Measurements from ENCODE around the gene MAP3K1.

DNA sequence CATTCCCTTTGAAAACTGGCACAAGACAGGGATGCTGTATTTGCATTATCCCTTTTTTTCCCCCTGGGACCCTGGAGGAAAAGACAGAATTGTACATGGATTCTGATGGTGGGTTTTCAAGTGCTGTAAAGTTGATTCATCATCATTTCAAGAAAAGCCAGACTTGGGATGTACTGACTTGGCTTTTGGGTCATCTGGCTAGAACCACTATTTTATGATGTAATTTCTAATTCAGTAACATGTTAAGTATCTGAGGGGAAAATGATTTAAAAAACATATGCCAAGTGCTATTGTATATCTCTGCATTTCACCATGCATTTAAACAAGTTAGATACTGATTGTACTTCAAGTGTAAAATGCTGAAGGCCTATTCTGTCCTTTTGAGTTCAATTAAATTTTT, 15.2 kb upstream of the MAP3K1 start:
- TF ChIP-seq GATA2 (IDR thresholded peaks at IDR 0.05; ENCODE audit: low read depth, low read length) = no peak
- TF ChIP-seq GATA3 (IDR thresholded peaks at IDR 0.05; ENCODE audit: low read depth, low read length) = no peak

Data from SH-SY5Y (cell line).